NCI-H748 (cell line): ENCODE measurements around the gene CMIP.
A peak's percentile ranks its signal among the peaks of the same experiment; 100 is the strongest.

Experiments
- DNase-seq: peaks from one replicate; lab custom pipeline; 2025; ENCODE audit not compliant: unreplicated experiment; lab: John Stamatoyannopoulos, UW

CMIP gene

GRCh38 chr16:81693041-81693743, 248.6 kb downstream of the CMIP start:
- DNase-seq = no peak

DNA sequence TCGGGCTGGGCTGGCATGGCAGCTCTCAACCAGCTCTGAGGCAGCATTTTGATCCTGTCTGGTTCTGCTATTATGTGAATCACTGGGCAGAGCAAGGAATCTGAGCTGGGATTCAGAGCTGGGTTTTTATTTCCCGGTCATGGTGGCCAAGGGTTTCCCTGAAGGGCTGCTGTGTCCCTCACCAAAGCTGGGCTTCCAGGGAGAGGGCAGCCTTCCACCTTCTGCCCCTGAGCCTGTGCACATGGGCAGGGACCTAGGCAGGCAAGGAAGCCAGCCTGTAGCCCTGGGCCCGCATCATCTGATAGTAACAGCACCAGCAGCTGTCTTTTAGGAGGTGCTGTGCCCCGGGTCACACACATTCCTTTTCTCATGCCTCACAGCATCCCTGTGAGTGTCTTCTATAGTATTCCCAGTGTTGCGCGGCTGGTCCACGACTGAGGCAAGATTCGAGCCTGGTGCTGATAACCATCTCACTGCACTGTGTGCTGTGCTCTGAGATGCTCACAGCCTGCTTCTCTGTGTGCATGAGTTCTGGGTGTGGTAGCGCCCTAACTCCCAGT, 249.2 kb downstream of the CMIP start:
- DNase-seq = no peak

GRCh38 chr16:81694494-81695280, 250.1 kb downstream of the CMIP start:
- no peak for DNase-seq

DNA sequence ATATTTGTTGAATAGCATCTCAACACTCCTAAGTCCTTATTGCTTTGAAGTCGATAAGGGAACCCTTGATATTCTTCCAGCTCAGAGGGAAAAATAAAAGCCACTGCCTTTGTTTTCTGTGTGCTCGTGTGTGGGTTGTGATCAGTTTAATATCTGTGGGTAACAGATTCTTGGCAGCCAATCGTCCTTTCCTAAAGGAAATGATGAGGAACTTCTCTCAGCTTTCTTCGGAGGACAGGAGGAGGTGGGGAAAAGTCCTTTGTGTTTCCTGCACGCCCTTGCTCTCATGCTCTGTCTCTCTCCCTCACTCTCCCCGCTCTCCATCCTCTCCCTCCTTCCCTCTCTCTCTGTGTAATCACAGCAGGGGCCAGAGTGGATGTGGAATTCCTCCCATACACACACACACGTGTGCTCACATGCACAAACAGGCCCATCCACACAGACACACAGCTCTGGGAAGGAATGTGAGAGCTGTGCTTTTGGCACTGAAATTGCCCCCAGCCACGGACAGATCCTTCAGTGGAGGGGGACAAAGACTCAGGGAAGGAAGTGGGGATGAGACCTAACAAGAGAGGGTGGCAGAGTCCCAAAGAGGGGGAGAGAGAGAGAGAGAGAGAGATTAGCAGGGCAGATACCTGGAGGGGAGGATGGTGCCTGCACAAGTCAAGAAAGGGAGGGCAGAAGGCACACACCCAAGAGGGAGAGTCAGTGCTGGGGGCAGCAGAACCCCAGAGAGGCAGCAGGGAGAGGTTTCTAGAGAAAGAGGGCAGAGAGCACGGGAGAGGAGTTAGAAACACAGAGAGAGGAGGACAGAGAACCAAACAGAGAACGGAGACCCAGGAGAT, 250.9 kb downstream of the CMIP start:
- DNase-seq = no peak

- DNase-seq = no peak
These were observed 251.8 kb downstream of the CMIP start for GRCh38 chr16:81696166-81696960.

DNA sequence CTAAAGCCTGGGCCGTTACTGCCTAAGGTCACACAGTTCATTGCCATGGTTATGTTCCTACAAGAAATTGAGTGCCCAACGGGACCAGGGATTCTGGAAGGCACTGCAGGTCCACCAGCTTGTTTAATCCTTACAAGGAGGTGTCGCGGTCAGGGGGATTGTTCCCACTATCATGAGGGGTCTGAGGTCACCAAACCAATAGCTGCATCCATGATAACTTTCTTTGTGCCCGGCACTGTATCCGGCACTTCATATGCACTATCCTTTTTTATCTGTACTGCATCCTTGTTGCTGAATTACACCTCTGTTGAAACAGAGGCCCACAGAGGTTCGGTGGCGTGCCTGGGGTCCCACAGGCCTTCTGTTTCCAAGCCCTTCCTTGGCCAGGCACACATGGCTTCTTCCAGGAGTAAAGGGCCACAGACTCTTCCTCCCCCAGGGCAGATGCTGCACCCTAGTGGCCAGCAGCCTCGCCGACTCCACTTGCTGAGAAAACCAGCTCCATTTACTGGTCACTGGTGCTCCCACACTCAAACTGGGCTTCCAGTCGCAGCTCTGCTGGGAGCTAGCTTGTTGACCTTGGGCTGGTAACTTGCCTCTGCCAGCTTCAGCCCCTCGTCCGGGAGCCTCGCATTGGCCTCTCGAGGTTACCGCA, 252.5 kb downstream of the CMIP start:
- peak; percentile 21 for DNase-seq

DNA sequence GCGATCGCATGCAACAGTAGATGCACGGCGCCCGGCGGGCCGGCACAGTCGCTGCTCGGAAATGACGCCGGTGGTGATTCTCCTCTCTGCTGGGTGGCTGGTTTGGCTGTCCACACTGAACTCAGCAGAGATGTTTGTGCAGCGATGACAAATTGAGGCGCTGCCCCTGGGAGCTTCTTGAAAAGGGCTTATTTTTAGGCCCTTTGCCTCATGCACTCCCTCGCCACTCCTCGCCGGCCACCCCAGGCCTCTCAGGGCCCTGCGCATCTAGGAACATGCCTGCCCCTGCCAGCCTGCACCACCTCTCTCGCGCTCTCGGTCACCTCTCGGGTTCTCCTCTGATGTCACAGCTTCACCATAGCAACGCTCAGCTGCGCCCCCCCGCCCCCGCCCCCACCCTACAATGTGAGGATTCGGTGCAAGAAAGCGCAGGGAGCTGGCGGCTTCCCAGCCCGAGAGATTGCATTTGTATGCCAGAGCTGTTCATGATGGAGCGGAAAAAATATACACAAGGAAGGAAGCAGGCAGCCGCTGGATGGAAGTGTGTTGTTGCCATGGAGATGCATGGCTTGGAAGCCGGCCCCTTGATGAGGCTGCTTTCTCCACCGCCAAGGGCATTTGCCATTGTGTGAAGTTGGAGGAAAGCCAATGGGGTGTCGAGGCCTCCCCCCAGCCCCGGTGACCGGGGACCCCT, 253.2 kb downstream of the CMIP start:
- peak; percentile 23 for DNase-seq

- no peak for DNase-seq
These were observed 253.7 kb downstream of the CMIP start for GRCh38 chr16:81698310-81698641.

DNA sequence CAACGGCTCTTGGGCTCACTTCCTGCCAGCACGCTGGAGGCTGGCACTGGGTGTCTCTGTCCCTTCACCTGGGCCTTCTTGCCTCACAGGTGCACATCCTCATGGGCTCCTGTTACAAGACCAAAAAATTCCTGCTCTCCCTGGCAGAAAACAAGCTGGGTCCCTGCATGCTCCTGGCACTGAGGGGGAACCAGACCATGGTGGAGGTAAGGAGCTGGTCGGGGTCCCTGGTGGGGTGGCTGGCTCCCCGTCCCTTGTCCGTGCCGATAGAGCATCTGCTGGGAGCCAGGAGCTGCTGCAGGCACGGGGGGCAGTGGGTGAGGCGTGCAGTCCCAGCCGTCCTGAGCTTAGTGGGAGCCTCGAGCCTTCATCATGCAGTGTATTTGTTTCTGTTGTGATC, 255.0 kb downstream of the CMIP start:
- DNase-seq = no peak

- DNase-seq = no peak
These were observed 255.6 kb downstream of the CMIP start for GRCh38 chr16:81700071-81700779.

DNA sequence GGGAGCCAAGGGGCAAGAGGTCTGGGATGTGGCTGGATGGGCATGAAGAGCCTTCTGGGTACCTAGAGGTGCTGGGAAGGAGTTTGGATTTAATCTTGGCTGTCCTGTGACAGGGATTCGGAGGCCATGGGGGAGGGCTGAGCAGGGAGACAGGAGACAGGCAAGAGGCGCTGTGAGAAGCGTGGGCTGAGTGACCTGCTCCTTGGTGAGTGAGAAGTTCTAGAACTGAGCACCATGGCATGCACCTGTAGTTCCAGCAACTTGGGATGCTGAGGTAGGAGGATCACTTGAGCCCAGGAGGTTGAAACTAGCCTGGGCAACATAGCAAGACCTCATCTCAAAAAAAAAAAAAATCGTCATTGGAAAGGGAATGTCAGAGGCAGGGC, 256.2 kb downstream of the CMIP start:
- no peak for DNase-seq

- no peak for DNase-seq
These were observed 256.8 kb downstream of the CMIP start for GRCh38 chr16:81701296-81701970.

DNA sequence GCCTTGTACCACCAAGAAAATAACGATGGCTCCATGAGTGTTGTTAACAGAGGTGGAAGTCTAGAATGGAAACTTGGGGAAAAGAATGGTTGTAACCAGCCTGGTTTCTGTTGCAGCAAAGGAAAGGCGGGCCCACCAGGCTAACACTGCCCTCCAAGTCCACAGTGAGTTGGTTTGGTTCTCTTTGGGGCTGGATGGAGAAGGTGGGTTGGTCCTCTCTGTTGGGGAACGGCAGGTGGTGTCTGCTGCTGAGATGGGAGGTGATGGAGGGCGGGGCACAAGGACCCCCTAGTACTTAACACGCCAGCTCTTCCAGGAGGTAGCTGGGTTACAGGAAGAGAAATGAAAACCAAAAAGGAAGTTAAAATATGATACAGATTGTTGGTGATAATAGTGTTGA, 257.9 kb downstream of the CMIP start:
- no peak for DNase-seq

DNA sequence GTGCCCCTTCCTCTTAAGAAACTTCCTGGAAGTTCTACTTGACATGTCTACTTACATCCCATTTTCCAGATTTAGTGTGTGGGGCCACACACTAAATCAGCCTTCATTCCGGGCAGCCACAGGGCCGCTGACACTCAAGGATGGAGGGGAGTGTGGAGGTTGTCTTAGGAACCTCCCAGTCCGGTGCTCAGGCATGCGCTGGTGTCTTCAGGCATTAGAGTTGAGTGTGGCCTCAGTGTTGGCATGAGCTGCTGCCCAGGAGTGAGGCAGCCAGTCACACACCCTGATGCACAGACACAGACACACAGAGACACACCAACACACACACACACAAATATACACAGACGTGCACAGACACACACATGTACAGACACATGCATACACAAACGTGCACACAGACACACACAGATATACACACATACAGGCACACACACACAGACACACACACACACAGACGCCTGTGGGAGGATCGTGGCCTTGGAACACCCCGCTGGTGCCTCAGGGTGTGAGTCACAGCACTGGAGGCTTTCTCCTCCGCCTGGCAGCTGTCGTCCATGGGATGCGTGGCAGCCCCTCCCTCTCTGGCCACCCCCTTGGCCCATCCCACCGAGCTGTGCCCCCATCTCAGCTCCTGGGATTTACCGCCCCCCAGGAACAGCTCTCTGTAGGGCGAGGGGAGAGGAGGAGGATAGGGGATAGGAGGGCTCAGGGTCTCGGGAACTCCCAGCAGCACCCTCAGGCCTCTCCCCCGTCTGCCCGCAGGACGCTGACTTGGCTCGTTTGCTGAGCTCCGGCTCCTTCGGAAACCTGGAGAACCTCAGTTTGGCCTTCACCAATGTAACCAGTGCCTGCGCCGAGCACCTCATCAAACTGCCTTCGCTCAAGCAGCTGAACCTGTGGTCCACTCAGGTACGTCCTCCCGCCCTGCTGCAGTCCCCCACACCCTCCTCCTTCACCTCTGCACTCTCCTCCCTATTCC, 258.9 kb downstream of the CMIP start:
- DNase-seq = no peak

- no peak for DNase-seq
These were observed 260.7 kb downstream of the CMIP start for GRCh38 chr16:81705261-81705660.

- no peak for DNase-seq
These were observed 262.0 kb downstream of the CMIP start for GRCh38 chr16:81706327-81707295.
